DOHH2 (cell line): ENCODE results near the gene RUNX1.

Source experiments
- EZH2phosphoT487 ChIP-seq: fragments of 200-600 bp; sonication (generic); IDR thresholded peaks from 2 replicates; pipeline ENCODE4 v1.6.1; 2017; ENCODE audit warnings: borderline replicate concordance, mild to moderate bottlenecking, antibody characterized with exemption, low read length, moderate library complexity, mixed read lengths
- TF ChIP-seq, protein P1 (sequence below): fragments of 200-600 bp; sonication (generic); IDR thresholded peaks from one replicate; pipeline ENCODE4 v1.5.1; 2014; ENCODE audit warnings: antibody characterized with exemption, mild to moderate bottlenecking, low read depth, low read length; ENCODE audit not compliant: poor library complexity, severe bottlenecking

DNA sequence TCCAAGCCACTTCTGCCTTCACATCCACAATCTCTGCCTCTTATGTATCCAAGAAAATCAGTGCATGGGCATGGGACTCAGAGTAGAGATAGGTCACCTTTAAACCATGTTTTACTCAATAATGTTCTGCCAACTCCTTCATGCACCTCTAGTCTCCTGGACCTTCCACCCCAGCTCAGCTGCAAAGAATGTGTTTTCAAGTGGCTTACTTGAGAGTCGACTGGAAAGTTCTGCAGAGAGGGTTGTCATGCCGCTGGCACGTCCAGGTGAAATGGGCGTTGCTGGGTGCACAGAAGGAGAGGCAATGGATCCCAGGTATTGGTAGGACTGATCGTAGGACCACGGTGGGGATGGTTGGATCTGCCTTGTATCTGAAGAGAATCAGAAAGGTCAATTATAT is 250.0 kb downstream of the RUNX1 start:
- TF ChIP-seq, protein P1, sequence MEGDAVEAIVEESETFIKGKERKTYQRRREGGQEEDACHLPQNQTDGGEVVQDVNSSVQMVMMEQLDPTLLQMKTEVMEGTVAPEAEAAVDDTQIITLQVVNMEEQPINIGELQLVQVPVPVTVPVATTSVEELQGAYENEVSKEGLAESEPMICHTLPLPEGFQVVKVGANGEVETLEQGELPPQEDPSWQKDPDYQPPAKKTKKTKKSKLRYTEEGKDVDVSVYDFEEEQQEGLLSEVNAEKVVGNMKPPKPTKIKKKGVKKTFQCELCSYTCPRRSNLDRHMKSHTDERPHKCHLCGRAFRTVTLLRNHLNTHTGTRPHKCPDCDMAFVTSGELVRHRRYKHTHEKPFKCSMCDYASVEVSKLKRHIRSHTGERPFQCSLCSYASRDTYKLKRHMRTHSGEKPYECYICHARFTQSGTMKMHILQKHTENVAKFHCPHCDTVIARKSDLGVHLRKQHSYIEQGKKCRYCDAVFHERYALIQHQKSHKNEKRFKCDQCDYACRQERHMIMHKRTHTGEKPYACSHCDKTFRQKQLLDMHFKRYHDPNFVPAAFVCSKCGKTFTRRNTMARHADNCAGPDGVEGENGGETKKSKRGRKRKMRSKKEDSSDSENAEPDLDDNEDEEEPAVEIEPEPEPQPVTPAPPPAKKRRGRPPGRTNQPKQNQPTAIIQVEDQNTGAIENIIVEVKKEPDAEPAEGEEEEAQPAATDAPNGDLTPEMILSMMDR = no peak
- no peak for TF ChIP-seq EZH2phosphoT487
